ENCODE results near the gene SMPD3.

The SMPD3 gene

DNA sequence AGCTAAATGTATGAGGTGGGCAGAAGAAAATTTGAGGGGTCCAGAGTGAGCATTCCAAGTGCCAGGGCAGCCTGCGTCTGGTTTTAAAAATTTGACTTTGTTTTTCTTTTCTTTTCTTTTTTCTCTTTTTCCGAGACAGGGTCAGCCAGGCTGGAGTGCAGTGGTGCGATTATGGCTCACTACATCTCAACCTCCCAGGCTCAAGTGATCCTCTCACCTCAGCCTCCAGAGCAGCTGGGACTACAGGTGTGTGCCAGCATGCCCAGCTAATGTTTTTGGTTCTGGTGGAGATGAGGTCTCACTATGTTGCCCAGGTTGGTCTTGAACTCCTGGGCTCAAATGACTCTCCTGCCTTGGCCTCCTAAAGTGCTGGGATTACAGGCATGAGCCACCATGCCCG is 15.6 kb downstream of the SMPD3 start:
- DNase-seq = no peak

DNA sequence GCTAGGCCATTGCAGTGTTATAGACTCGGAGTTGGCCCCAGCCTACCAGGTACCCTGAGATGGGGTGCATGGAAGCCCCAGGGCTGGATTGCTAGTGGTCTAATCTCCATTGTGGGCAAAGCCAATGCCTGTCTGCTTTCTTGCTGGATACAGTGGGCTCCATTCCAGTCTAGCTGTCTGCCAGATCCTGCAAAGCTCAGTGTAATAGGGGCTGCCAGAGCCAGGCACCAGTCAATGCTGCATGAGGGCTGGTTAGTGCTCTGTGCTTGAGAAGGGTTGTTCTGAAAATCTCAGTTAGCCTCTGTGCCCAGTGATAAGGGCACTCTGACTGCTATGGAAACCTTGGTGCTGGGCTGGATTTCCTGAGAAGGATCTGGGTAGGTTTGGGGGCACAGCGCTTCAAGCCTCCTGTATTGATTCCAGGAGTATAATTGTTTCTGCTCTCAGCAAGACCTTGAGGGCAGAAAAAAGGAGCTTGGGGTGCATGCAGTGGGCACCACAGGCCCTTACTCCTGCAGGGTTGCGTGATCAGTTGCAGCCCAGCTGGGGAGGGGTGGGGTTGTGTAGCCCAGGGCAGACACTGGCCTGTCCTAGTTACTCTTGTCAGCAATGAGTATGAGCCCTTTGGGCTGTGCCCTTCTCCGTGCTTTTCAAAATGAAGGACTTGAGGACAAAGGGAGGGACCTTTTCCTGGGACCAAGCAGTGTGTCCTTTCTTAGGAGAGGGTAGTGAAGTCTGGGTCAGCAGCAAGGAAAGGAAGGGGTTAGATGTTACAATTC is 19.0 kb downstream of the SMPD3 start:
- no peak for DNase-seq

- DNase-seq = no peak
Observed at GRCh38 chr16:68427649-68428303, 20.5 kb downstream of the SMPD3 start.

DNA sequence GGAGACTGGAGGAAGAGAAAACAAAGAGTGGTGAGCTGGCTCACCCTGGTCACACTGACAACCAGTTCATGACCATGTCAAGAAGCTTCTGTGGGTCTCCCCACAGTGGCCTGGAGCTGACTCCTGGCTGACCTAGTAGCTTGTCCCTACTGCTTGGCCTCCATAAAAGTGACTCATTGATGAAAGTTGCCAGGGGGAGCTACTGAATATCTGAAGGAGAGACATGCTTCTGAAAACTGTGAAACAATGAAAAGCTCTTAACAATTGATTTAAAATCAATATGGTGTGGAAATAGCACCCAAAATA is 22.0 kb downstream of the SMPD3 start:
- no peak for DNase-seq

GRCh38 chr16:68425498-68426346 is 22.6 kb downstream of the SMPD3 start:
- no peak for DNase-seq

- DNase-seq = no peak
Observed at GRCh38 chr16:68423771-68424170, 24.5 kb downstream of the SMPD3 start.

DNA sequence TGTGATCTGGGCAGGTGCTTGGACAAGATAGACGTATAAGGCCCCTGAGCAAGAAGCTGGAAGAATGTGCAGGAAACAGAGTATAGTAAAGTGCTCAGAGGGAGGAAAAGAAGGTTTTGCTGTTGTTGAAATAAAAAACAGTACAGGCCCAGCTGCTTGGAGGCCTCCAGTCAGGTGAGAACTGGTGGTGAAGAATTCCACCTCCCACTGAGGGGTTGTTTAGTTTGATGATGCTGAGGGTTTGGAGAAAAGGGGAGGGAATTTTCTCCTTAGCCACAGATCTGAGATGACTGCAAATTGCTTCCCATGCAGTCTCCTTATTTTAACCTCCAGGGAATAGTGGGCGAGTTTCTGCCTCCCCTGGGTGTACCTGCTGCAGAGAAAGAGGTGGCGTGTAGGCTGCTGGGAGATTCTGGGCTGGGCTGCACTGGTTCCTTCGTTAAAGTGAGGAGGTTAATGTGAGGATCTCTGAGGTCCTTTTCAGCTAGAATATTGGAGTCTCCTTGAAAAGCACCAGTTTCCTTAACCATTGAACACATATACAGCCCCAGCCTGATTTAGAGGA is 25.8 kb downstream of the SMPD3 start:
- no peak for DNase-seq

- DNase-seq = no peak
Observed at GRCh38 chr16:68421076-68421475, 27.2 kb downstream of the SMPD3 start.

DNA sequence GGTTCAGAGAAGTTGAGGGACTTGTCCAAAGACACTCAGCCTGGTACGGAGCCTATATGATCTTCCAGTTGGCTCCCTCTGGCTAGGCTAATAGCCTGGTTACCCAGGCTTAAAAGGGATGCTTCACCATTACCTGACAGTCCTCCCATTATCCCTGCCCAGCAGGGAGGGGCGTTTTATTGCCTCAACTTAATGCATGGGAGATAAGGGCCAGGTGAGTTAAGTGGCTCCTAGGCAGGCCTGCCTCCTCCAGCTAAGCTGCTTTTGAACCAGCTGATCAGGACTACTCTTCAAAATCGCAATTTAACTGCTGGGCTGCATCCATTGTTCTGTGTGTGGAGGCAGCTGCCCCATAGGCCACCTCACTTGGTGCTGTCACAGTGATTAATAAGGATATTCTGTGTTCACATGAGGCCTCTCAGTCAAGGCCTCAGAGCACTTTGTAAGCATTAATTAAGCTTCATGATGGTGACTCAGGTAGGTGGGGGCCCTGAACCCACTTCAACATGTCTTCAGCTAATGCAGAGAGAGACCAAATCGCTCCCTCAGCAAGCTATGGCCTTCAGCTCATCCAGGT is 27.9 kb downstream of the SMPD3 start:
- DNase-seq = no peak

- no peak for DNase-seq
Observed at GRCh38 chr16:68417711-68418301, 30.5 kb downstream of the SMPD3 start.

DNA sequence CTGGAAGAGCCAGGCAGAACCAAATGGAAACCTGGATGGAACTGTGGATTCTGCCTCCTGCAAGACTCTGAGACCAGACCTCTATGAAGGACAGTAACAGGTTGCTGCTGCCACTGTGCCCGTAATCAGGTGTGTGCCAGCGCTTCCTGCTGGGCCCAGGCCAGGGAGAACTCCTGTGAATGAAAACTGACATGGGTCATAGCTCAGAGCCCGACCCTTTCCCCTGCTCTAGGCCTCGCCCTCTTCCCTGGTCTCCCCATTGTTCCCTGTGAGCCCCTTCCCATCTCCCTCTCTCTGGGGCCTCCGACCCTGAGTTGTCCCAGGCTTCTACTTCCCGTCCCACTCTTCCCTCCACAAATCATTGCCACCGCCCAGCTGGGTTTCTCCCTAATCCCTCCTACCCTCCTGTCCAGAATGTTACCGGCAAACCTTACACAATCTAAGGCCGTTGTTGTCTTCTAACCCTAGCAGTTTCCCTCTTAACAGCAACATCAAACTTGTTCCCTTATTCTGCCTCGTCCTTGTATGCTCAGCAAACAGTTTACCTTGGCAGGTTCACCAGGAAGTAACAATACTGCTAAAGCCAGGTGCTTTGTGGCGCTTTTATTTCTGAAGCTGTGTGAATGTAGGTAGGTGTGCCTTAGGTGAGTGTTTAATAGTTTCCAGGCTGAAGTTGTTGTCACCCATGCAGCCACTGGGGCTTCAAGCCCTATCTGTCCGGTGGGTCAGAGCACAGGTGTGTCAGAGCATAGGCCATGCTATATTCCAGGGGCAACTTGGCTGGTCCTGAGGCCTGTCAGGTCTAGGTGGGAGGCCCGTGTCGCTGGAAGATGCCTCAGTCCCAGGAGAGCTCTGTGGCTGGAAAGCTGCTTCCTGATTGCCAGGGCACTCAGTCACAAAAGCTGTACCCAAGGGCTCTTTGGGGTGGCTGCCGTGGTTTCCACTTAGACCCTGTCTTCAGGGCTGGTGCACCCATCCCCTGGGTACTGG is 32.0 kb downstream of the SMPD3 start:
- DNase-seq = no peak

- no peak for DNase-seq
Observed at GRCh38 chr16:68414581-68414980, 33.7 kb downstream of the SMPD3 start.

GRCh38 chr16:68412061-68412460 is 36.2 kb downstream of the SMPD3 start:
- no peak for DNase-seq

DNA sequence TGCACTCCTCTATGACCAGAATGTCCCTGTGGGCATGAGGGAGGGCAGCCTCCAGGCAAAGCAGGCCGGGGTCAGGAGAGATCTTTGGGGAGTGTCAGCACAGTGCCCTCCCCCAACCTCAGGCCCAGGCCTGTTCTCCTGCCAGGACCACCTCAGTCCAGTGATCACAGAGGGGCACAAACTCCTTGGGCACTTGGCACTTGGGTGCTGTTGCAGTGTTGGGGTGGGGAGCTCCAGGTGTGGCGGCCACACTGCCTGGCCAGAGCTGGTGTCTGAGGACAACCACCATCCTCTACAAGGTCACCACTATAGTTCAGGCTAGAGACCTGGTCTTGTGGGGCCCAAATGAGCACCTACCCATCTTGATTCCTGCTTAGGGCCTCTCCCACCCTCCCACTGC is 37.2 kb downstream of the SMPD3 start:
- DNase-seq = no peak

DNA sequence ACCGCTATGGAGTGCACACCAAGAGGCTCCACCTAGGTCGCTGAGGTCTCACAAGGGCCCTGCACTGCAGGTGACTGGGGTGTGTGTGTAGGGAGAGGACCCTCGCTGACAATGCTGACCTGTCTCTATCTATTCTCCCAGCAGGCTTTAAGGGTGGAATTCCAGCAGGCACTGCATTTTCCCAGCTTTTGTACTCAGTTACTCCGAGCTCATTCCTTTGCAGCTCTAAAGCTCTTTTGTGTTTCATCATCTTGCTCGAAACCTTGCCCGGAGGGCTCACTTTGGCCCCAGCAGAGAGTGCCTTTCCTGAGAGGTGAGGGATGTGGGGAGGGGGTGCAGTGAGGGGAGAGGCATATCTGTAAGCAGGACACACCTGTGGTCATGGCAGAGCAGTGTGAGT is 39.3 kb downstream of the SMPD3 start:
- DNase-seq = no peak

- DNase-seq = no peak
Observed at GRCh38 chr16:68408428-68408827, 39.9 kb downstream of the SMPD3 start.

GRCh38 chr16:68406458-68407152 is 41.7 kb downstream of the SMPD3 start:
- no peak for DNase-seq

- DNase-seq = no peak
Observed at GRCh38 chr16:68404736-68405345, 43.5 kb downstream of the SMPD3 start.

DNA sequence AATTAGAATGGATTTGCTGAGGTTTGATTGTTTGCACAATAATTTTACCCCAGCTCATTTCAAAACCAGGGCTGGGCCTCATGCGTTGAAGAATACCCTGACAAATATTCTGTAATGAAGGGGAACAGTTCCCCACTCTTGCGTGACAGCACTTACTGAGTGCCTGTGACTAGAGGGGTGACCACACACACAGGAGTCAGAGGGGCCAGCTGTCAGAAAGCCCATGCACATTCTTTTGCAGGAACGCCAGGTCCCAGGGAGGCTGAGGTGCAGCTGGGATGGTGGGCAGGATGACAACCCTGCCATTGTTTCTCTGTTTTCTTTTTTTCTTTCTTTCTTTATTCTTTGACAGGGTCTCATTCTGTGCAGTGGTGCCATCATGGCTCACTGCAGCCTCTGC is 44.6 kb downstream of the SMPD3 start:
- no peak for DNase-seq

GRCh38 chr16:68403177-68403576 is 45.1 kb downstream of the SMPD3 start:
- DNase-seq = no peak

DNA sequence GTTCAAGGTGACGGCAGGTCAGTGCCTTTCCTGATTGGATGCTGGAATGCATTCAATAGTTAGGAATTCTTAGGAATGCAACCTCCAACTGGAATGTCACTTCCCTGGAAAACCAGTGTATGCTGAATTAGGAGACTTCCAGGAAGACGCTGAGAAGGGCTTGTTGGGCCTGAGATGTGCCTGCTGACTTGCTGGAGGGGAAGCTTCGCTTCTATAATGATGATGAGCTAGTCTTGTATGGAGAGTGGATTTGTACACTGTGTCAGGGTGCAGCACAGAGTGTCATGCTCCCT is 45.6 kb downstream of the SMPD3 start:
- no peak for DNase-seq

All from SW 1271 (cell line).